HEK293 (cell line): Measurements from ENCODE around the gene AP5Z1.

Experiments
- PBX3 ChIP-seq: sonication (generic); formaldehyde crosslinking; IDR thresholded peaks from 2 replicates; pipeline ENCODE4 v1.8.1; 2022; ENCODE audit warnings: mild to moderate bottlenecking, moderate library complexity, missing genetic modification reagents
- ZNF24 ChIP-seq: fragments of 450-650 bp; formaldehyde crosslinking; IDR thresholded peaks from 2 replicates; pipeline ENCODE4 v1.5.1; 2016; ENCODE audit warnings: missing biosample characterization, missing genetic modification characterization
- TF ChIP-seq, protein P1 (sequence below): fragments of 450-650 bp; formaldehyde crosslinking; IDR thresholded peaks from 2 replicates; pipeline ENCODE4 v1.5.1; 2016; ENCODE audit warnings: missing biosample characterization, missing genetic modification characterization

- no peak for TF ChIP-seq PBX3 (CRISPR knock-in tag)
- TF ChIP-seq ZNF24 (tag by site-specific recombination) = no peak
- TF ChIP-seq, protein P1, sequence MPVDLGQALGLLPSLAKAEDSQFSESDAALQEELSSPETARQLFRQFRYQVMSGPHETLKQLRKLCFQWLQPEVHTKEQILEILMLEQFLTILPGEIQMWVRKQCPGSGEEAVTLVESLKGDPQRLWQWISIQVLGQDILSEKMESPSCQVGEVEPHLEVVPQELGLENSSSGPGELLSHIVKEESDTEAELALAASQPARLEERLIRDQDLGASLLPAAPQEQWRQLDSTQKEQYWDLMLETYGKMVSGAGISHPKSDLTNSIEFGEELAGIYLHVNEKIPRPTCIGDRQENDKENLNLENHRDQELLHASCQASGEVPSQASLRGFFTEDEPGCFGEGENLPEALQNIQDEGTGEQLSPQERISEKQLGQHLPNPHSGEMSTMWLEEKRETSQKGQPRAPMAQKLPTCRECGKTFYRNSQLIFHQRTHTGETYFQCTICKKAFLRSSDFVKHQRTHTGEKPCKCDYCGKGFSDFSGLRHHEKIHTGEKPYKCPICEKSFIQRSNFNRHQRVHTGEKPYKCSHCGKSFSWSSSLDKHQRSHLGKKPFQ = no peak
Observed at GRCh38 chr7:4824120-4824775, 48.8 kb downstream of the AP5Z1 start.
